ENCODE data around the gene CRYGB.

GRCh38 chr2:208150094-208150493, 4.1 kb upstream of the CRYGB start:
- no peak for TF ChIP-seq CTCF (IDR thresholded peaks at IDR 0.05; ENCODE audit: insufficient read depth, low read length, poor library complexity, severe bottlenecking)
- TF ChIP-seq EZH2phosphoT487 (conservative IDR thresholded peaks at IDR 0.05; ENCODE audit: low read length): no peak

Measured in SU-DHL-6 (cell line).